Esophagus muscularis mucosa (tissue), 4 donors: ENCODE data around the gene SCP2. TPM values are rescaled to one million over a fixed set of nuclear protein-coding genes. Genes with fewer than 3 reads are reported as not detected.

Experiments used
- DNase-seq: peaks from one replicate; pipeline ENCODE4 v3.0.0-alpha.2; 2017; ENCODE audit errors: extremely low spot score
- H3K27ac ChIP-seq, 4 donors: fragments of 200-600 bp; sonication (generic); replicated peaks in 1 of 4; 1 replicate in 3 of 4; 2 replicates in 1 of 4; pipeline ENCODE4 v1.5.1; 2016 to 2019; ENCODE audit warnings: mild to moderate bottlenecking in 1 of 4
- H3K27me3 ChIP-seq, 4 donors: fragments of 200-600 bp; sonication (generic); one replicate each; pipeline versions ENCODE4 v1.5.1 to v1.6.0; 2016 to 2019
- H3K36me3 ChIP-seq, 4 donors: fragments of 200-600 bp; sonication (generic); one replicate each; pipeline ENCODE4 v1.5.1; 2016 to 2019
- H3K4me1 ChIP-seq, 4 donors: fragments of 200-600 bp; sonication (generic); one replicate each; pipeline ENCODE4 v1.5.1; 2016 to 2019
- H3K4me3 ChIP-seq, 4 donors: fragments of 200-600 bp; sonication (generic); 1 replicate in 2 of 4; 2 replicates in 2 of 4; pipeline ENCODE4 v1.5.1; 2016 to 2019; ENCODE audit warnings: mild to moderate bottlenecking in 4 of 4, moderate library complexity in 1 of 4
- H3K9me3 ChIP-seq, 4 donors: fragments of 200-600 bp; sonication (generic); 1 replicate in 3 of 4; 2 replicates in 1 of 4; pipeline ENCODE4 v1.5.1; 2016 to 2019
- CTCF ChIP-seq, 3 experiments: fragments of 200-600 bp in 2 of 3; fragments of 450-650 bp in 1 of 3; sonication (generic) in 2 of 3; IDR thresholded peaks; one replicate each; pipeline ENCODE4 v1.5.1; 2017 to 2019; ENCODE audit warnings: antibody characterized with exemption in 3 of 3, mild to moderate bottlenecking in 2 of 3, moderate library complexity in 1 of 3
- EP300 ChIP-seq: sonication (generic); formaldehyde crosslinking; IDR thresholded peaks from one replicate; pipeline ENCODE4 v1.6.1; 2017; ENCODE audit warnings: antibody characterized with exemption
- POLR2A ChIP-seq: fragments of 450-650 bp; IDR thresholded peaks from one replicate; pipeline ENCODE4 v1.6.1; 2017; ENCODE audit warnings: antibody characterized with exemption, moderate library complexity, mild to moderate bottlenecking, low read depth
- POLR2AphosphoS5 ChIP-seq, 2 donors: sonication (generic); formaldehyde crosslinking; IDR thresholded peaks; one replicate each; pipeline ENCODE4 v1.6.1; 2017; ENCODE audit warnings: antibody characterized with exemption in 2 of 2
- WGBS: methylation state at CpG from one replicate; pipeline ENCODE4 v1.1.5; 2018; 5-methylcytosine and 5-hydroxymethylcytosine counted together
- intact Hi-C: fragments of 100-400 bp; cut with DNase I; formaldehyde crosslinking; loops from one replicate; pipeline ENCODE4 v1.15.1; 2023
- total RNA-seq, 4 donors: library from RNA; depleted of rRNA; stranded (reverse); fragments of >200 nt; gene quantifications; one replicate each; pipeline versions ENCODE4 v1.1.0 to v1.2.1, GENCODE V29; 2016

Gene SCP2
- total RNA-seq, 4 donors from 2014 or later, result 83.0 to 94.3 (median 92.1) TPM

GRCh38 chr1:53069265-53069662, 142.2 kb downstream of the SCP2 start:
- H3K27ac ChIP-seq, result no peak overlapping the region
- peaks cover 0 to 17% (median 9%) of the 10 kb centered on the region in 4 donors for H3K4me1 ChIP-seq
- intact Hi-C loops, result loop anchor here (10.0 kb wide), 1 partner anchor 116 kb away; no protein-coding TSS in a partner anchor
- H3K36me3 ChIP-seq, result peaks cover 0 to 9% (median 0%) of the 10 kb centered on the region in 4 donors
- TF ChIP-seq POLR2AphosphoS5 (IDR thresholded peaks at IDR 0.05) (no peak), POLR2A (no peak), CTCF (IDR thresholded peaks at IDR 0.05) (no peak), EP300 (no peak)
- WGBS, result 82% methylated on average over 5 of the region's 7 CpGs
- H3K4me3 ChIP-seq, result no peak overlapping the region
- no peaks in the 10 kb centered on the region for H3K9me3 ChIP-seq
- DNase-seq, result no peak
- no peaks in the 10 kb centered on the region for H3K27me3 ChIP-seq

GRCh38 chr1:53069663-53070327, 142.7 kb downstream of the SCP2 start:
- Histone ChIP-seq H3K27ac (no peak overlapping the region), H3K36me3 (peaks cover 0 to 9% (median 0%) of the 10 kb centered on the region in 4 donors), H3K4me3 (no peak overlapping the region), H3K4me1 (peaks cover 0 to 20% (median 12%) of the 10 kb centered on the region in 4 donors), H3K27me3 (no peaks in the 10 kb centered on the region), H3K9me3 (no peaks in the 10 kb centered on the region)
- DNase-seq, result no peak
- intact Hi-C loops, result loop anchor here (10.0 kb wide), 1 partner anchor 115 kb away; no protein-coding TSS in a partner anchor
- no peak for TF ChIP-seq CTCF (IDR thresholded peaks at IDR 0.05)
- TF ChIP-seq POLR2AphosphoS5 (IDR thresholded peaks at IDR 0.05), result no peak
- TF ChIP-seq EP300, result no peak
- TF ChIP-seq POLR2A, result no peak
- WGBS, result 100% methylated on average over 4 of the region's 31 CpGs

GRCh38 chr1:53070621-53071020, 143.5 kb downstream of the SCP2 start:
- intact Hi-C loops, result no loop called here
- no peak overlapping the region for H3K27ac ChIP-seq
- H3K9me3 ChIP-seq, result no peaks in the 10 kb centered on the region
- H3K36me3 ChIP-seq, result peaks cover 0 to 9% (median 0%) of the 10 kb centered on the region in 4 donors
- 96% methylated on average over 9 of the region's 12 CpGs for WGBS
- no peak for DNase-seq
- TF ChIP-seq EP300, result no peak
- no peak for TF ChIP-seq POLR2AphosphoS5 (IDR thresholded peaks at IDR 0.05)
- no peak for TF ChIP-seq CTCF (IDR thresholded peaks at IDR 0.05)
- no peak for TF ChIP-seq POLR2A
- H3K27me3 ChIP-seq, result no peaks in the 10 kb centered on the region
- peaks cover 0 to 20% (median 15%) of the 10 kb centered on the region in 4 donors for H3K4me1 ChIP-seq
- no peak overlapping the region for H3K4me3 ChIP-seq

GRCh38 chr1:53071167-53071865, 144.2 kb downstream of the SCP2 start:
- H3K27me3 ChIP-seq, result no peaks in the 10 kb centered on the region
- no peak for TF ChIP-seq EP300
- no peak for TF ChIP-seq POLR2A
- TF ChIP-seq POLR2AphosphoS5 (IDR thresholded peaks at IDR 0.05), result no peak
- TF ChIP-seq CTCF (IDR thresholded peaks at IDR 0.05), result no peak
- intact Hi-C loops, result no loop called here
- peaks cover 0 to 9% (median 0%) of the 10 kb centered on the region in 4 donors for H3K36me3 ChIP-seq
- H3K4me3 ChIP-seq, result no peak overlapping the region
- 85% methylated on average over 8 of the region's 17 CpGs for WGBS
- no peak overlapping the region for H3K27ac ChIP-seq
- no peak for DNase-seq
- no peaks in the 10 kb centered on the region for H3K9me3 ChIP-seq
- H3K4me1 ChIP-seq, result peaks cover 0 to 20% (median 15%) of the 10 kb centered on the region in 4 donors
